Colonic mucosa (tissue), 4 donors: ENCODE measurements around the gene SLX9. TPM values are rescaled to one million over a fixed set of nuclear protein-coding genes. Genes with fewer than 3 reads are reported as not detected.

Source experiments
- DNase-seq: peaks from one replicate; pipeline ENCODE4 v3.0.0-alpha.2; 2020
- H3K27ac ChIP-seq: fragments of 200-600 bp; one replicate; pipeline ENCODE4 v1.8.0; 2021
- H3K27me3 ChIP-seq: fragments of 200-600 bp; one replicate; pipeline ENCODE4 v1.8.0; 2021
- H3K36me3 ChIP-seq: fragments of 200-600 bp; one replicate; pipeline ENCODE4 v1.8.0; 2021
- H3K4me1 ChIP-seq: fragments of 200-600 bp; one replicate; pipeline ENCODE4 v1.8.0; 2021; ENCODE audit warnings: mild to moderate bottlenecking
- H3K4me3 ChIP-seq: fragments of 200-600 bp; one replicate; pipeline ENCODE4 v1.8.0; 2021
- H3K9ac ChIP-seq, 2 donors: one replicate each; pipeline ENCODE4 v1.7.0; 2013; ENCODE audit warnings: control low read depth in 2 of 2, low read depth in 2 of 2, low read length in 2 of 2
- H3K9me3 ChIP-seq: fragments of 200-600 bp; one replicate; pipeline ENCODE4 v1.8.0; 2021
- CTCF ChIP-seq: fragments of 200-600 bp; IDR thresholded peaks from one replicate; pipeline ENCODE4 v1.8.0; 2022; ENCODE audit warnings: antibody characterized with exemption, mild to moderate bottlenecking
- intact Hi-C: fragments of 100-400 bp; cut with DNase I; formaldehyde crosslinking; loops from one replicate; pipeline ENCODE4 v1.14.1; 2022
- total RNA-seq, 2 donors: library from RNA; stranded (reverse); fragmentation: NEBNext Ultra II Directional in 1 of 2; extraction: Animal tissue kit (Norgen Biotek cat#: 25700) in 1 of 2; gene quantifications; one replicate each; pipeline ENCODE4 v1.2.1, GENCODE V29; 2021
- donor health status: healthy.
- donor health status: DM: no; HTN: no; CAD: no.
- donor health status: DM: no; HTN: no; CAD: no.

SLX9 gene
- total RNA-seq, 2 donors from 2014 or later, result 30.6 to 50.1 TPM

GRCh38 chr21:44985441-44986401, 45.9 kb downstream of the SLX9 start:
- Histone ChIP-seq H3K4me1 (no peaks in the 10 kb centered on the region), H3K36me3 (no peaks in the 10 kb centered on the region), H3K4me3 (no peak overlapping the region), H3K27ac (no peak overlapping the region), H3K9ac (no peak overlapping the region), H3K27me3 (no peaks in the 10 kb centered on the region), H3K9me3 (no peaks in the 10 kb centered on the region)
- no peak for DNase-seq
- TF ChIP-seq CTCF, result no peak
- intact Hi-C loops, result no loop called here

GRCh38 chr21:44986471-44987291, 46.9 kb downstream of the SLX9 start:
- intact Hi-C loops, result no loop called here
- no peak for DNase-seq
- Histone ChIP-seq H3K27ac (no peak overlapping the region), H3K27me3 (no peaks in the 10 kb centered on the region), H3K4me3 (no peak overlapping the region), H3K36me3 (no peaks in the 10 kb centered on the region), H3K9ac (no peak overlapping the region), H3K4me1 (no peaks in the 10 kb centered on the region), H3K9me3 (no peaks in the 10 kb centered on the region)
- no peak for TF ChIP-seq CTCF

- intact Hi-C loops, result no loop called here
- Histone ChIP-seq H3K27me3 (no peaks in the 10 kb centered on the region), H3K9ac (no peak overlapping the region), H3K9me3 (no peaks in the 10 kb centered on the region), H3K27ac (no peak overlapping the region), H3K36me3 (no peaks in the 10 kb centered on the region), H3K4me1 (no peaks in the 10 kb centered on the region), H3K4me3 (no peak overlapping the region)
- no peak for DNase-seq
- no peak for TF ChIP-seq CTCF
Measured at GRCh38 chr21:44987301-44987885, 47.6 kb downstream of the SLX9 start.

- DNase-seq, result no peak
- no peaks in the 10 kb centered on the region for H3K4me1 ChIP-seq
Measured at GRCh38 chr21:44987886-44988606, 48.2 kb downstream of the SLX9 start.

More at GRCh38 chr21:44987886-44988606, 48.2 kb downstream of the SLX9 start:
- H3K9me3 ChIP-seq, result no peaks in the 10 kb centered on the region
- no peak for TF ChIP-seq CTCF
- no peak overlapping the region for H3K9ac ChIP-seq
- H3K27me3 ChIP-seq, result no peaks in the 10 kb centered on the region
- intact Hi-C loops, result no loop called here
- no peak overlapping the region for H3K4me3 ChIP-seq
- H3K27ac ChIP-seq, result no peak overlapping the region
- no peaks in the 10 kb centered on the region for H3K36me3 ChIP-seq
